ENCODE results near the gene SLC22A25. TPM values are rescaled to one million over a fixed set of nuclear protein-coding genes. Genes with fewer than 3 reads are reported as not detected.

SLC22A25 gene
- polyA plus RNA-seq (2011; rRNA removed): not detected in 2 replicates
- not detected in 2 replicates for polyA minus RNA-seq (2011; rRNA and poly(A)+ RNA removed)

DNA sequence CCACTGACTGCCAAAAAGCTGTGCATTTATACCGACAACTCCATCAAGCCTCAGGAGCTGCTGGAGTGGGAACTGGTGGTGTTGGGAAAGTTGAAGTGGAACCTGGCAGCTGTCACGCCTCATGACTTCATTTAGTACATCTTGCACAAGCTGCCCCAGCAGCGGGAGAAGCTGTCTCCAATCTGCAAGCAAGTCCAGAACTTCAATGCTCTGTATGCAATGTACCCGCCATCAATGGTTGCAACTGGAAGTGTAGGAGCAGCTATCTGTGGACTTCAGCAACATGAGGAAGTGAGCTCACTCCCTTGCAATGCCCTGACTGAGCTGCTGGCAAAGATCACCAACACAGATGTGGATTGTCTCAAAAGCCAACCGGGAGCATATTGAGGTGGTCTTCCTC lies at the start of gene SLC22A25:
Gene SLC22A25 (minus strand): TSS at position 67 of the 400 bp plus-strand sequence. CDS start 13,947 bp downstream, outside the sequence.
- Histone ChIP-seq H3K27ac (ENCODE audit: low read depth, low read length) (no peak within 1 kb of the TSS), H3K27me3 (ENCODE audit: control insufficient read depth, insufficient read depth, low read length) (no peaks in the 10 kb centered on the region), H3K4me3 (ENCODE audit: low read depth, low read length) (no peak within 1 kb of the TSS), H3K9me3 (ENCODE audit: control insufficient read depth, insufficient read depth, low read length) (no peaks in the 10 kb centered on the region)
- DNase-seq (ENCODE audit: low read depth, low spot score): no peak
- ChIA-PET CTCF (no interaction called here), POLR2A (no interaction called here)
- TF ChIP-seq, protein P1, sequence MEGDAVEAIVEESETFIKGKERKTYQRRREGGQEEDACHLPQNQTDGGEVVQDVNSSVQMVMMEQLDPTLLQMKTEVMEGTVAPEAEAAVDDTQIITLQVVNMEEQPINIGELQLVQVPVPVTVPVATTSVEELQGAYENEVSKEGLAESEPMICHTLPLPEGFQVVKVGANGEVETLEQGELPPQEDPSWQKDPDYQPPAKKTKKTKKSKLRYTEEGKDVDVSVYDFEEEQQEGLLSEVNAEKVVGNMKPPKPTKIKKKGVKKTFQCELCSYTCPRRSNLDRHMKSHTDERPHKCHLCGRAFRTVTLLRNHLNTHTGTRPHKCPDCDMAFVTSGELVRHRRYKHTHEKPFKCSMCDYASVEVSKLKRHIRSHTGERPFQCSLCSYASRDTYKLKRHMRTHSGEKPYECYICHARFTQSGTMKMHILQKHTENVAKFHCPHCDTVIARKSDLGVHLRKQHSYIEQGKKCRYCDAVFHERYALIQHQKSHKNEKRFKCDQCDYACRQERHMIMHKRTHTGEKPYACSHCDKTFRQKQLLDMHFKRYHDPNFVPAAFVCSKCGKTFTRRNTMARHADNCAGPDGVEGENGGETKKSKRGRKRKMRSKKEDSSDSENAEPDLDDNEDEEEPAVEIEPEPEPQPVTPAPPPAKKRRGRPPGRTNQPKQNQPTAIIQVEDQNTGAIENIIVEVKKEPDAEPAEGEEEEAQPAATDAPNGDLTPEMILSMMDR (IDR thresholded peaks at IDR 0.05; ENCODE audit: low read depth, low read length): no peak

DNA sequence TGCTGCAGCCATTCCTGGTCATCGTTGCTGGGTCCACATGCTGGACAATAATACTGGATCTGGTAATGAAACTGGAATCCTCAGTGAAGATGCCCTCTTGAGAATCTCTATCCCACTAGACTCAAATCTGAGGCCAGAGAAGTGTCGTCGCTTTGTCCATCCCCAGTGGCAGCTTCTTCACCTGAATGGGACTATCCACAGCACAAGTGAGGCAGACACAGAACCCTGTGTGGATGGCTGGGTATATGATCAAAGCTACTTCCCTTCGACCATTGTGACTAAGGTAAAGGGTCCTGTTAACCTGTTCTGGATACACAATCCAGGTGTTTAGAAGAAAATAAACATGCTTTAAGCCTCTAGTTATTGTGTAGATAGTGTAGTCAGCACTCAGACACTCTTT lies 46.9 kb upstream of the SLC22A25 start:
- H3K9me3 ChIP-seq (ENCODE audit: control insufficient read depth, insufficient read depth, low read length): no peaks in the 10 kb centered on the region
- TF ChIP-seq, protein P1 (IDR thresholded peaks at IDR 0.05; ENCODE audit: low read depth, low read length): no peak
- H3K27ac ChIP-seq (ENCODE audit: low read depth, low read length): no peak overlapping the region
- ChIA-PET POLR2A (no interaction called here), CTCF (no interaction called here)
- no peak overlapping the region for H3K4me3 ChIP-seq (ENCODE audit: low read depth, low read length)
- no peaks in the 10 kb centered on the region for H3K27me3 ChIP-seq (ENCODE audit: control insufficient read depth, insufficient read depth, low read length)
- DNase-seq (ENCODE audit: low read depth, low spot score): no peak

- H3K27me3 ChIP-seq (ENCODE audit: control insufficient read depth, insufficient read depth, low read length): no peaks in the 10 kb centered on the region
- TF ChIP-seq, protein P1 (IDR thresholded peaks at IDR 0.05; ENCODE audit: low read depth, low read length): no peak
- CTCF ChIA-PET: no interaction called here
- DNase-seq (ENCODE audit: low read depth, low spot score): no peak
- no peak overlapping the region for H3K27ac ChIP-seq (ENCODE audit: low read depth, low read length)
- H3K4me3 ChIP-seq (ENCODE audit: low read depth, low read length): no peak overlapping the region
- POLR2A ChIA-PET: no interaction called here
- no peaks in the 10 kb centered on the region for H3K9me3 ChIP-seq (ENCODE audit: control insufficient read depth, insufficient read depth, low read length)
Measured at GRCh38 chr11:63289658-63290057, 46.3 kb upstream of the SLC22A25 start.

DNA sequence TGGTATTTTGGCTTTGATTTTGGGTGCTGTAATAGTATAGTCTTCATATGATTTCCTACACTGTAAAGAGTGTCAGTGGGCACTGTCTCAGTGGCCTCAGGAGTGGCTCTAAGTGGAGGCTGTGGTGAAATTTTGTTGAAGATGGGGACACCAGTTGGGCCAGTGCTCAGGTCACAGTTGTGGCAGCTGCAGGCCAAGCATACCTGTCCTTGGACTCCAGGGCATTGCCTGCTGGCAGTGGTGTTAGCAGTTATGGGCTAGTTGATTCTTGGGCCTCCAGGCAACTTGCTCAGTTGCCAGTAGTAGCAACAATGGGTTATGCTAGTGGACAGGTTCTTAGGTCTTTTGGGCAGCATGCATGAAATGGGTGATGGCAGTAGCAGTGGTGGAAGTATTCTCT lies 39.2 kb upstream of the SLC22A25 start:
- H3K9me3 ChIP-seq (ENCODE audit: control insufficient read depth, insufficient read depth, low read length): no peaks in the 10 kb centered on the region
- H3K27me3 ChIP-seq (ENCODE audit: control insufficient read depth, insufficient read depth, low read length): no peaks in the 10 kb centered on the region
- POLR2A ChIA-PET: no interaction called here
- no peak for DNase-seq (ENCODE audit: low read depth, low spot score)
- H3K4me3 ChIP-seq (ENCODE audit: low read depth, low read length): no peak overlapping the region
- CTCF ChIA-PET: no interaction called here
- TF ChIP-seq, protein P1 (IDR thresholded peaks at IDR 0.05; ENCODE audit: low read depth, low read length): no peak
- H3K27ac ChIP-seq (ENCODE audit: low read depth, low read length): no peak overlapping the region

DNA sequence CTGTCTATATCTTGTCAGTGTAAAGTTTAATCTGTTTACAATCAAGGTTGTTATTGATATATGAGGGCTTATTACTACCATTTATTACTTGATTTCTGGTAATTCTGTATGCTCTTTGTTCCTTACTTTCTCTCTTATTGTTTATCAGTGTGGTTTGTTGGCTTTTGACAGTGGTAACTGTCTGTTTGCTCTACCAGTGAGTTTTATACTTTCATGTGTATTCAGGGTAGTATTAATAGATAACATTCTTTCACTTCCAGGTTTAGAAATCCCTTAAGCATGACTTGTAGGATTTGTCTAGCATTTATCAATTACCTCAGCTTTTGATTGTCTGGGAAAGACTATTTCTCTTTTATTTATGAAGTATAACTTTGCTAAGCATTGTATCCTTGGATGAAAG lies 37.5 kb upstream of the SLC22A25 start:
- POLR2A ChIA-PET: no interaction called here
- DNase-seq (ENCODE audit: low read depth, low spot score): no peak
- CTCF ChIA-PET: no interaction called here
- Histone ChIP-seq H3K4me3 (ENCODE audit: low read depth, low read length) (no peak overlapping the region), H3K9me3 (ENCODE audit: control insufficient read depth, insufficient read depth, low read length) (no peaks in the 10 kb centered on the region), H3K27me3 (ENCODE audit: control insufficient read depth, insufficient read depth, low read length) (no peaks in the 10 kb centered on the region), H3K27ac (ENCODE audit: low read depth, low read length) (no peak overlapping the region)
- TF ChIP-seq, protein P1 (IDR thresholded peaks at IDR 0.05; ENCODE audit: low read depth, low read length): no peak
